Stomach (tissue), 9 donors: Measurements from ENCODE around the gene DGKK. TPM values are rescaled to one million over a fixed set of nuclear protein-coding genes. Genes with fewer than 3 reads are reported as not detected.

Source experiments
- DNase-seq, 2 donors: peaks; one replicate each; pipeline versions ENCODE4 v3.0.0 to v3.0.0-alpha.2; 2013 to 2019
- H3K27ac ChIP-seq, 5 donors: fragments of 200-600 bp in 4 of 5; sonication (generic) in 4 of 5; one replicate each; pipeline ENCODE4 v1.5.1; 2013 to 2019; ENCODE audit warnings: mild to moderate bottlenecking in 1 of 5, moderate library complexity in 1 of 5
- H3K27me3 ChIP-seq, 3 donors: fragments of 200-600 bp; sonication (generic); one replicate each; pipeline ENCODE4 v1.5.1; 2017 to 2019; ENCODE audit warnings: mixed run types in 1 of 3
- H3K36me3 ChIP-seq, 4 donors: fragments of 200-600 bp; sonication (generic); 1 replicate in 3 of 4; 2 replicates in 1 of 4; pipeline ENCODE4 v1.5.1; 2016 to 2019
- H3K4me1 ChIP-seq, 4 donors: fragments of 200-600 bp; sonication (generic); one replicate each; pipeline ENCODE4 v1.5.1; 2016 to 2019
- H3K4me3 ChIP-seq, 4 donors: fragments of 200-600 bp; sonication (generic) in 3 of 4; one replicate each; pipeline ENCODE4 v1.5.1; 2016 to 2019; ENCODE audit warnings: mild to moderate bottlenecking in 1 of 4
- H3K9me3 ChIP-seq, 4 donors: fragments of 200-600 bp; sonication (generic); one replicate each; pipeline ENCODE4 v1.5.1; 2016 to 2019
- CTCF ChIP-seq, 7 experiments: fragments of 450-650 bp in 4 of 7; fragments of 200-600 bp in 3 of 7; sonication (generic) in 3 of 7; IDR thresholded peaks; one replicate each; pipeline ENCODE4 v1.5.1; 2016 to 2019; ENCODE audit warnings: antibody characterized with exemption in 7 of 7, control low read depth in 2 of 7, mild to moderate bottlenecking in 1 of 7
- EP300 ChIP-seq: sonication (generic); formaldehyde crosslinking; IDR thresholded peaks from one replicate; pipeline ENCODE4 v1.6.1; 2017; ENCODE audit warnings: antibody characterized with exemption
- POLR2A ChIP-seq, 4 donors: fragments of 450-650 bp; IDR thresholded peaks; one replicate each; pipeline ENCODE4 v1.6.1; 2016; ENCODE audit warnings: antibody characterized with exemption in 4 of 4, control low read depth in 2 of 4, mild to moderate bottlenecking in 1 of 4, moderate library complexity in 1 of 4
- POLR2AphosphoS5 ChIP-seq, 3 donors: sonication (generic); formaldehyde crosslinking; IDR thresholded peaks; one replicate each; pipeline ENCODE4 v1.6.1; 2016; ENCODE audit warnings: antibody characterized with exemption in 3 of 3
- WGBS, 5 donors: extraction: QIAGEN DNeasy Blood & Tissue Kit in 3 of 5; methylation state at CpG; one replicate each; pipeline versions ENCODE4 v1.1.5 to v1.1.7; 2013 to 2018; 5-methylcytosine and 5-hydroxymethylcytosine counted together
- intact Hi-C: fragments of 100-400 bp; cut with DNase I; formaldehyde crosslinking; loops from one replicate; pipeline ENCODE4 v1.15.1; 2023; ENCODE audit warnings: low total_unique reads
- polyA plus RNA-seq, 3 donors: library from polyadenylated mRNA; stranded (reverse); fragments of 200-250 nt; gene quantifications; one replicate each; pipeline ENCODE4 v1.2.3, GENCODE V29; 2013
- total RNA-seq, 5 donors: library from RNA; depleted of rRNA; stranded (reverse); fragments of >200 nt; gene quantifications; one replicate each; pipeline versions ENCODE4 v1.1.0 to v1.2.3, GENCODE V29; 2014 to 2016
- donor health status: healthy with polysubstance abuse.
- donor health status: Bipolar disorder and iron deficiency.
- donor health status: healthy.

Gene DGKK
- total and polyA plus RNA-seq, 8 donors: 0.06 to 1.8 TPM; not detected in 6

GRCh38 chrX:50447535-50447934 lies 23.1 kb downstream of the DGKK start:
- Histone ChIP-seq H3K36me3 (no peaks in the 10 kb centered on the region), H3K27ac (no peak overlapping the region), H3K4me1 (no peaks in the 10 kb centered on the region), H3K9me3 (no peaks in the 10 kb centered on the region), H3K4me3 (no peak overlapping the region), H3K27me3 (peaks cover 0 to 19% (median 0%) of the 10 kb centered on the region in 3 donors)
- DNase-seq: no peak
- intact Hi-C loops: no loop called here
- TF ChIP-seq POLR2AphosphoS5 (IDR thresholded peaks at IDR 0.05): no peak
- no peak for TF ChIP-seq EP300
- TF ChIP-seq POLR2A (IDR thresholded peaks at IDR 0.05): no peak
- no peak for TF ChIP-seq CTCF (IDR thresholded peaks at IDR 0.05)
- WGBS, 5 donors: 56 to 88% (median 72%) methylated on average over 3 of the region's 3 CpGs

- WGBS, 5 donors: 53 to 83% (median 67%) methylated on average over 3 of the region's 3 CpGs
- Histone ChIP-seq H3K36me3 (no peaks in the 10 kb centered on the region), H3K9me3 (no peaks in the 10 kb centered on the region), H3K4me3 (no peak overlapping the region), H3K27me3 (peaks cover 0 to 1% (median 0%) of the 10 kb centered on the region in 3 donors), H3K4me1 (no peaks in the 10 kb centered on the region), H3K27ac (no peak overlapping the region)
- no peak for TF ChIP-seq EP300
- TF ChIP-seq POLR2AphosphoS5 (IDR thresholded peaks at IDR 0.05): no peak
- no peak for TF ChIP-seq POLR2A (IDR thresholded peaks at IDR 0.05)
- no peak for TF ChIP-seq CTCF (IDR thresholded peaks at IDR 0.05)
- DNase-seq: no peak
- intact Hi-C loops: no loop called here
Measured at GRCh38 chrX:50442426-50443116, 28.1 kb downstream of the DGKK start.

GRCh38 chrX:50436797-50437196 lies 33.8 kb downstream of the DGKK start:
- H3K36me3 ChIP-seq: no peaks in the 10 kb centered on the region
- H3K4me3 ChIP-seq: no peak overlapping the region
- TF ChIP-seq POLR2A (IDR thresholded peaks at IDR 0.05): no peak
- TF ChIP-seq CTCF (IDR thresholded peaks at IDR 0.05): no peak
- TF ChIP-seq EP300: no peak
- TF ChIP-seq POLR2AphosphoS5 (IDR thresholded peaks at IDR 0.05): no peak
- H3K27me3 ChIP-seq: peaks cover 0 to 14% (median 0%) of the 10 kb centered on the region in 3 donors
- DNase-seq: no peak
- 69 to 92% (median 80%) methylated on average over 6 of the region's 6 CpGs for WGBS, 5 donors
- no peak overlapping the region for H3K27ac ChIP-seq
- no peaks in the 10 kb centered on the region for H3K4me1 ChIP-seq
- H3K9me3 ChIP-seq: no peaks in the 10 kb centered on the region
- intact Hi-C loops: no loop called here

- Histone ChIP-seq H3K27ac (no peak overlapping the region), H3K9me3 (no peaks in the 10 kb centered on the region), H3K27me3 (peaks cover 0 to 21% (median 0%) of the 10 kb centered on the region in 3 donors), H3K4me1 (no peaks in the 10 kb centered on the region), H3K36me3 (no peaks in the 10 kb centered on the region), H3K4me3 (no peak overlapping the region)
- peak in 1 of 2 donors; percentile 5 for DNase-seq
- TF ChIP-seq CTCF (IDR thresholded peaks at IDR 0.05): no peak
- WGBS, 5 donors: 34 to 60% (median 47%) methylated on average over 1 to 3 of the region's 3 CpGs
- intact Hi-C loops: no loop called here
Measured at GRCh38 chrX:50432829-50433289, 37.8 kb downstream of the DGKK start.
